Duodenal mucosa (tissue), 2 donors: ENCODE data around the gene TNFRSF1A.

ENCODE experiments used
- H3K27ac ChIP-seq: one replicate; pipeline ENCODE4 v1.7.0; 2013; ENCODE audit warnings: low read depth, low read length
- H3K27me3 ChIP-seq, 2 donors: one replicate each; pipeline ENCODE4 v1.7.0; 2013; ENCODE audit warnings: low read length in 2 of 2, control low read depth in 1 of 2; ENCODE audit not compliant: insufficient read depth in 2 of 2, control insufficient read depth in 1 of 2
- H3K36me3 ChIP-seq, 2 donors: one replicate each; pipeline ENCODE4 v1.7.0; 2013; ENCODE audit warnings: low read length in 2 of 2, control low read depth in 1 of 2; ENCODE audit not compliant: insufficient read depth in 2 of 2, control insufficient read depth in 1 of 2
- H3K4me1 ChIP-seq, 2 donors: one replicate each; pipeline ENCODE4 v1.7.0; 2013; ENCODE audit warnings: low read length in 2 of 2, control low read depth in 1 of 2; ENCODE audit not compliant: insufficient read depth in 2 of 2, control insufficient read depth in 1 of 2
- H3K4me3 ChIP-seq, 2 donors: one replicate each; pipeline ENCODE4 v1.7.0; 2013; ENCODE audit warnings: low read length in 2 of 2, low read depth in 1 of 2
- H3K9ac ChIP-seq, 2 donors: one replicate each; pipeline ENCODE4 v1.7.0; 2013; ENCODE audit warnings: low read length in 2 of 2, low read depth in 1 of 2
- H3K9me3 ChIP-seq, 2 donors: one replicate each; pipeline ENCODE4 v1.7.0; 2013; ENCODE audit warnings: low read length in 2 of 2, control low read depth in 1 of 2; ENCODE audit not compliant: control insufficient read depth in 1 of 2

Gene TNFRSF1A

DNA sequence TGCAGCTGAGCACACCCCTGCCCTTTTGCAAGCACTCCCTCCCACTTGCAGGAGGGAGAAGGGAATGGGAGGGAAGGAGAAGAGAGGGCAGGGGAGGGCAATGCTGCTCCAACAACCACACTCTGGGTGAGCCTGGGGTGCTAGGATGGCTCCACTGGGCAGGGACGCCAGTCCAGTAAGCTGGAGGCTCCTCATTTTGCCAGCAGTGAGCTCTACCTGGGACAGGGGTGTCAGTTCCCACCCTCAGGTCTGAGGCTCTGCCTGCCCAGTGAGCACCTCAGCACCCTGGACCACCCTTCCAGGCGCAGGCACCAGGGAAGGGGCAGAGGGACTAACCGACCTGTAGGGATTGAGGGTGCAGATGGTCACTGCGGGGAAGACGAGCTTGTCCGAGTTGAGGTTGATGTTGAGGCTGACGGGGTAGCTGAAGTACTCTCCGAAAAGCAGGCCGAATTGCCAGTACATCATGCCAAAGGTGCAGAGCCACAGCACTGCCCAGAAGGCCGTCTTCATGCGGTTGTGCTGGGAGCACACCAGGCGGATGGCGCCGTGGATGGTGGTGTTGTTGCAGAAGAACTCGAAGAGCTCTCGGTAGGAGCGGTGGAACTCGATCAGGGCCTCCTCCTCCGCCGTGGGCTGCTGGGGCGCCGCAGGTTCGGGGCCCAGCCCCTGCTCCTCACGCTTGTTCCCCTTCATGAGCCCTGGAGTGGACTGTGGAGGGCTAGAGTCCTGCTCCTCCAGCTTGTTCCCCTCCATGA lies 32.3 kb upstream of the TNFRSF1A start:
- peak overlapping the region; percentile 46 to 51 for H3K4me3 ChIP-seq
- H3K36me3 ChIP-seq, result no peaks in the 10 kb centered on the region
- H3K9ac ChIP-seq, result peak overlapping the region; percentile 21 to 49
- no peaks in the 10 kb centered on the region for H3K27me3 ChIP-seq
- no peaks in the 10 kb centered on the region for H3K9me3 ChIP-seq
- H3K27ac ChIP-seq, result peak overlapping the region; percentile 74
- H3K4me1 ChIP-seq, result peaks cover 70 to 74% of the 10 kb centered on the region in 2 donors

GRCh38 chr12:6373022-6373787 lies 31.3 kb upstream of the TNFRSF1A start:
- peaks cover 65 to 74% of the 10 kb centered on the region in 2 donors for H3K4me1 ChIP-seq
- peak overlapping the region; percentile 34 to 49 for H3K9ac ChIP-seq
- H3K9me3 ChIP-seq, result no peaks in the 10 kb centered on the region
- no peaks in the 10 kb centered on the region for H3K27me3 ChIP-seq
- no peaks in the 10 kb centered on the region for H3K36me3 ChIP-seq
- H3K4me3 ChIP-seq, result peak overlapping the region; percentile 46 to 51
- peak overlapping the region; percentile 49 for H3K27ac ChIP-seq

- H3K36me3 ChIP-seq, result no peaks in the 10 kb centered on the region
- no peaks in the 10 kb centered on the region for H3K9me3 ChIP-seq
- H3K27ac ChIP-seq, result peak overlapping the region; percentile 49
- H3K4me3 ChIP-seq, result peak overlapping the region in 1 of 2 donors; percentile 23
- no peaks in the 10 kb centered on the region for H3K27me3 ChIP-seq
- H3K4me1 ChIP-seq, result peaks cover 63 to 71% of the 10 kb centered on the region in 2 donors
- H3K9ac ChIP-seq, result peak overlapping the region; percentile 34 to 49
Observed at GRCh38 chr12:6372403-6373003, 30.6 kb upstream of the TNFRSF1A start.

GRCh38 chr12:6370994-6371754 lies 29.3 kb upstream of the TNFRSF1A start:
- Histone ChIP-seq H3K27ac (no peak overlapping the region), H3K36me3 (no peaks in the 10 kb centered on the region), H3K4me1 (peaks cover 51 to 57% of the 10 kb centered on the region in 2 donors), H3K9me3 (no peaks in the 10 kb centered on the region), H3K27me3 (no peaks in the 10 kb centered on the region), H3K4me3 (peak overlapping the region in 1 of 2 donors; percentile 52), H3K9ac (peak overlapping the region; percentile 33 to 45)

DNA sequence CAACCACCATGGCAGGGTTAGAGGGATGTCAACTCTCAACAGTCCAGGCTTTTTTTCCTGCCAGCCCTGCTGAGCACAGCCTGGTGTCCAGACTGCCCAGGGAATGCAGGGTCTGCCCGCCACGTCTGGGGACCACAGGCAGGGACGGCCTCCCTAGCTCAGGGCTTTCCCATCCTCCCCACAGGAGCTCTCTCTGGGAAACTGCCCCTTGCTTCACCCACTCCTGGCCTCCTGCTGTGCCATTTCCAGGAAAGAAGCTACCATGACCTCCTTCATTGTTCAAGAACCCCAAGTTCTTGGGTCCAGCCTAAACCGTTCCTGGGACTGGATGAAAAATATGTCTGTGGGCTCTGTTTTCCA lies 28.7 kb upstream of the TNFRSF1A start:
- H3K27ac ChIP-seq, result no peak overlapping the region
- no peaks in the 10 kb centered on the region for H3K27me3 ChIP-seq
- no peaks in the 10 kb centered on the region for H3K9me3 ChIP-seq
- H3K4me1 ChIP-seq, result peaks cover 45 to 51% of the 10 kb centered on the region in 2 donors
- H3K4me3 ChIP-seq, result peak overlapping the region in 1 of 2 donors; percentile 52
- H3K9ac ChIP-seq, result peak overlapping the region in 1 of 2 donors; percentile 33
- H3K36me3 ChIP-seq, result no peaks in the 10 kb centered on the region

GRCh38 chr12:6369916-6370575 lies 28.2 kb upstream of the TNFRSF1A start:
- H3K27ac ChIP-seq, result no peak overlapping the region
- peak overlapping the region in 1 of 2 donors; percentile 33 for H3K9ac ChIP-seq
- peaks cover 44 to 46% of the 10 kb centered on the region in 2 donors for H3K4me1 ChIP-seq
- no peak overlapping the region for H3K4me3 ChIP-seq
- H3K36me3 ChIP-seq, result no peaks in the 10 kb centered on the region
- no peaks in the 10 kb centered on the region for H3K27me3 ChIP-seq
- no peaks in the 10 kb centered on the region for H3K9me3 ChIP-seq

- Histone ChIP-seq H3K9me3 (no peaks in the 10 kb centered on the region), H3K27me3 (no peaks in the 10 kb centered on the region), H3K27ac (no peak overlapping the region), H3K4me3 (no peak overlapping the region), H3K4me1 (peaks cover 37 to 40% of the 10 kb centered on the region in 2 donors), H3K9ac (no peak overlapping the region), H3K36me3 (no peaks in the 10 kb centered on the region)
Observed at GRCh38 chr12:6368906-6369525, 27.1 kb upstream of the TNFRSF1A start.

- no peaks in the 10 kb centered on the region for H3K27me3 ChIP-seq
- no peak overlapping the region for H3K4me3 ChIP-seq
- H3K36me3 ChIP-seq, result no peaks in the 10 kb centered on the region
- peaks cover 29 to 32% of the 10 kb centered on the region in 2 donors for H3K4me1 ChIP-seq
- no peaks in the 10 kb centered on the region for H3K9me3 ChIP-seq
- H3K9ac ChIP-seq, result peak overlapping the region in 1 of 2 donors; percentile 9
- H3K27ac ChIP-seq, result no peak overlapping the region
Observed at GRCh38 chr12:6367969-6368892, 26.4 kb upstream of the TNFRSF1A start.
